HEK293T (cell line): ENCODE data around the gene CCNI2.

Experiments
- BHLHE40 ChIP-seq: fragments of 450-650 bp; IDR thresholded peaks from 2 replicates; pipeline ENCODE4 v1.6.1; 2016; ENCODE audit warnings: mild to moderate bottlenecking, moderate library complexity, borderline replicate concordance
- ELF4 ChIP-seq: fragments of 450-650 bp; IDR thresholded peaks from 2 replicates; pipeline ENCODE4 v1.6.1; 2017; ENCODE audit warnings: antibody characterized with exemption
- FOXK2 ChIP-seq: fragments of 450-650 bp; IDR thresholded peaks from 2 replicates; pipeline ENCODE4 v1.6.1; 2016; ENCODE audit warnings: mild to moderate bottlenecking
- FOXM1 ChIP-seq: fragments of 450-650 bp; IDR thresholded peaks from 2 replicates; pipeline ENCODE4 v1.6.1; 2017; ENCODE audit warnings: mild to moderate bottlenecking, borderline replicate concordance
- NFRKB ChIP-seq: fragments of 450-650 bp; IDR thresholded peaks from 2 replicates; pipeline ENCODE4 v1.6.1; 2016; ENCODE audit warnings: mild to moderate bottlenecking, moderate library complexity
- SP1 ChIP-seq: fragments of 450-650 bp; IDR thresholded peaks from 2 replicates; pipeline ENCODE4 v1.6.1; 2017
- TARDBP ChIP-seq: fragments of 450-650 bp; IDR thresholded peaks from 2 replicates; pipeline ENCODE4 v1.6.1; 2016
- ZNF384 ChIP-seq: fragments of 450-650 bp; IDR thresholded peaks from 2 replicates; pipeline ENCODE4 v1.6.1; 2016

- no peak for TF ChIP-seq SP1
- TF ChIP-seq FOXK2 = no peak
- TF ChIP-seq ZNF384 = no peak
- no peak for TF ChIP-seq TARDBP
- TF ChIP-seq ELF4 = no peak
- no peak for TF ChIP-seq BHLHE40
- TF ChIP-seq NFRKB = no peak
- TF ChIP-seq FOXM1 = no peak
Observed at GRCh38 chr5:132772291-132773070, 25.3 kb downstream of the CCNI2 start.
